RWPE1 (cell line): ENCODE data around the gene MIPOL1.

Experiments
- CTCF ChIA-PET: fragments of 350-600 bp; sonication (Branson Sonifier 250); formaldehyde crosslinking; extraction: SDS; loops from one replicate; lab custom pipeline; 2021; lab: Yijun Ruan, JAX
- POLR2A ChIA-PET: fragments of 400-600 bp; formaldehyde crosslinking; extraction: SDS; loops from one replicate; lab custom pipeline; 2020; ENCODE audit warnings: antibody characterized with exemption; ENCODE audit not compliant: low non-redundant PET; lab: Yijun Ruan, JAX
- DNase-seq: peaks from one replicate; pipeline ENCODE4 v3.0.0; 2012; ENCODE audit warnings: low spot score
- H3K27ac ChIP-seq: fragments of 450-650 bp; 2 replicates; pipeline ENCODE4 v1.5.1; 2017
- CTCF ChIP-seq: fragments of 450-650 bp; conservative IDR thresholded peaks from 2 replicates; pipeline ENCODE4 v1.5.1; 2017; ENCODE audit warnings: low read depth, mild to moderate bottlenecking

MIPOL1 gene

GRCh38 chr14:37569729-37570128 is 372.0 kb downstream of the MIPOL1 start:
- CTCF ChIA-PET, result interaction anchor here (0.7 kb wide), 1 partner anchor 599 kb away, joined by 3 read pairs; no protein-coding TSS in a partner anchor
- no peak overlapping the region for H3K27ac ChIP-seq
- TF ChIP-seq CTCF, result no peak
- POLR2A ChIA-PET, result no interaction called here
- DNase-seq, result no peak

GRCh38 chr14:37571391-37571790 is 373.7 kb downstream of the MIPOL1 start:
- POLR2A ChIA-PET, result no interaction called here
- CTCF ChIA-PET, result interaction anchor here (0.6 kb wide), 1 partner anchor 22 kb away, joined by 3 read pairs; no protein-coding TSS in a partner anchor
- TF ChIP-seq CTCF, result no peak
- no peak for DNase-seq
- H3K27ac ChIP-seq, result no peak overlapping the region

GRCh38 chr14:37573356-37573755 is 375.6 kb downstream of the MIPOL1 start:
- no peak for DNase-seq
- CTCF ChIA-PET, result no interaction called here
- TF ChIP-seq CTCF, result no peak
- POLR2A ChIA-PET, result no interaction called here
- H3K27ac ChIP-seq, result no peak overlapping the region

- POLR2A ChIA-PET, result no interaction called here
- CTCF ChIA-PET, result no interaction called here
- TF ChIP-seq CTCF, result no peak
Measured at GRCh38 chr14:37579274-37579673, 381.5 kb downstream of the MIPOL1 start.

GRCh38 chr14:37580146-37580545 is 382.4 kb downstream of the MIPOL1 start:
- POLR2A ChIA-PET, result no interaction called here
- no peak for TF ChIP-seq CTCF
- CTCF ChIA-PET, result no interaction called here
- no peak overlapping the region for H3K27ac ChIP-seq
- DNase-seq, result peak; percentile 62

More at GRCh38 chr14:37579274-37579673, 381.5 kb downstream of the MIPOL1 start:
- H3K27ac ChIP-seq, result no peak overlapping the region
- DNase-seq, result no peak

GRCh38 chr14:37583358-37584210 is 385.8 kb downstream of the MIPOL1 start:
- TF ChIP-seq CTCF, result no peak
- no peak overlapping the region for H3K27ac ChIP-seq
- no peak for DNase-seq
- ChIA-PET POLR2A (no interaction called here), CTCF (no interaction called here)
